OCI-LY7 (cell line): Measurements from ENCODE around the gene OR13C4. TPM values are rescaled to one million over a fixed set of nuclear protein-coding genes. Genes with fewer than 3 reads are reported as not detected.

Source experiments
- BruUV-seq: library from RNA; stranded (reverse); fragments of 400-500 nt; replicated peaks from 2 replicates; lab custom pipeline; 2021; lab: Mats Ljungman, UMichigan
- CTCF ChIA-PET: fragments of 300-600 bp; sonication (Branson Sonifier 250); formaldehyde crosslinking; loops from one replicate; lab custom pipeline; 2022; ENCODE audit warnings: antibody characterized with exemption; ENCODE audit not compliant: unreplicated experiment; lab: Charles Lee
- POLR2A ChIA-PET: fragments of 300-600 bp; sonication (Branson Sonifier 250); formaldehyde crosslinking; loops from one replicate; lab custom pipeline; 2022; ENCODE audit warnings: antibody characterized with exemption; lab: Charles Lee
- DNase-seq: peaks from one replicate; pipeline ENCODE4 v3.0.0-alpha.2; 2015; ENCODE audit warnings: low spot score
- H2AFZ ChIP-seq: fragments of 200-600 bp; sonication (generic), shearing (Covaris generic); 2 replicates; pipeline ENCODE4 v1.6.1; 2014; ENCODE audit warnings: mild to moderate bottlenecking, antibody characterized with exemption, low read length, moderate library complexity
- H3K27ac ChIP-seq: fragments of 200-600 bp; sonication (generic); 2 replicates; pipeline ENCODE4 v1.5.1; 2014; ENCODE audit warnings: mixed run types, low read depth, mild to moderate bottlenecking, moderate library complexity, low read length, inconsistent platforms; ENCODE audit not compliant: poor library complexity, severe bottlenecking
- H3K36me3 ChIP-seq: fragments of 200-600 bp; sonication (generic); 2 replicates; pipeline ENCODE4 v1.6.1; 2014; ENCODE audit warnings: mild to moderate bottlenecking, antibody characterized with exemption, low read length, moderate library complexity, mixed read lengths; ENCODE audit not compliant: insufficient read depth
- H3K4me1 ChIP-seq: fragments of 200-600 bp; sonication (generic); 2 replicates; pipeline ENCODE4 v1.5.1; 2014; ENCODE audit warnings: mild to moderate bottlenecking, low read length; ENCODE audit not compliant: insufficient read depth, poor library complexity, severe bottlenecking
- H3K4me2 ChIP-seq: fragments of 200-600 bp; sonication (generic); 2 replicates; pipeline ENCODE4 v1.6.1; 2014; ENCODE audit warnings: mild to moderate bottlenecking, low read length
- H3K4me3 ChIP-seq: fragments of 200-600 bp; sonication (generic); 2 replicates; pipeline ENCODE4 v1.5.1; 2014; ENCODE audit warnings: mild to moderate bottlenecking, low read depth, low read length; ENCODE audit not compliant: poor library complexity, severe bottlenecking
- H3K79me2 ChIP-seq: fragments of 200-600 bp; sonication (generic); 2 replicates; pipeline ENCODE4 v1.6.1; 2016; ENCODE audit warnings: low read depth, mild to moderate bottlenecking, low read length, moderate library complexity, mixed read lengths; ENCODE audit not compliant: insufficient read depth
- H3K9me2 ChIP-seq: fragments of 200-600 bp; sonication (generic); 2 replicates; pipeline ENCODE4 v1.6.1; 2016; ENCODE audit warnings: mild to moderate bottlenecking, low read length, mixed read lengths; ENCODE audit not compliant: insufficient read depth
- H3K9me3 ChIP-seq: fragments of 200-600 bp; sonication (generic); 2 replicates; pipeline ENCODE4 v1.6.1; 2014; ENCODE audit warnings: mild to moderate bottlenecking, mixed run types, low read length, mixed read lengths
- H4K20me1 ChIP-seq: fragments of 200-600 bp; sonication (generic); 2 replicates; pipeline ENCODE4 v1.6.1; 2014; ENCODE audit warnings: mild to moderate bottlenecking, antibody characterized with exemption, low read length, moderate library complexity, mixed read lengths; ENCODE audit not compliant: insufficient read depth
- CTCF ChIP-seq: fragments of 200-600 bp; sonication (generic); conservative IDR thresholded peaks from 2 replicates; pipeline ENCODE4 v1.5.1; 2014; ENCODE audit warnings: mild to moderate bottlenecking, antibody characterized with exemption, low read length, moderate library complexity, mixed read lengths
- EZH2phosphoT487 ChIP-seq: fragments of 200-600 bp; sonication (generic); IDR thresholded peaks from 2 replicates; pipeline ENCODE4 v1.6.1; 2018; ENCODE audit warnings: low read depth, borderline replicate concordance, mild to moderate bottlenecking, mixed run types, antibody characterized with exemption, low read length, moderate library complexity, mixed read lengths
- intact Hi-C: fragments of 100-400 bp; cut with micrococcal nuclease; formaldehyde crosslinking; loops from one replicate; pipeline ENCODE4 v1.10.0; 2022; ENCODE audit not compliant: unreplicated experiment
- total RNA-seq, 2 experiments: library from RNA; depleted of rRNA in 1 of 2; stranded (reverse); fragments of >200 nt in 1 of 2; shearing (Covaris generic) in 1 of 2; gene quantifications; 2 replicates each; pipeline ENCODE4 v1.2.3, GENCODE V29; 2014 to 2022

The OR13C4 gene
- total RNA-seq, 2 experiments from 2014 or later = not detected

GRCh38 chr9:104568868-104569267, 41.9 kb upstream of the OR13C4 start, which contains the start of gene OR13C8:
Gene OR13C8, plus strand, starts transcription at chr9:104569168. Its CDS starts 0 bp downstream, at chr9:104569168.
- H3K36me3 ChIP-seq = no peaks in the 10 kb centered on the region
- no peak within 1 kb of the TSS for H3K27ac ChIP-seq
- H3K4me1 ChIP-seq = no peaks in the 10 kb centered on the region
- H3K4me2 ChIP-seq = no peak within 1 kb of the TSS
- H3K4me3 ChIP-seq = no peak within 1 kb of the TSS
- no peaks in the 10 kb centered on the region for H4K20me1 ChIP-seq
- no peak for TF ChIP-seq CTCF
- no peak for TF ChIP-seq EZH2phosphoT487
- POLR2A ChIA-PET = no interaction called here
- intact Hi-C loops = no loop called here
- no peaks in the 10 kb centered on the region for H3K9me2 ChIP-seq
- H3K9me3 ChIP-seq = no peaks in the 10 kb centered on the region
- DNase-seq = no peak
- CTCF ChIA-PET = no interaction called here
- BruUV-seq = no TSS peak
- no peak within 1 kb of the TSS for H2AFZ ChIP-seq
- H3K79me2 ChIP-seq = no peaks in the 10 kb centered on the region

- TF ChIP-seq CTCF (no peak), EZH2phosphoT487 (no peak)
- no peak overlapping the region for H3K27ac ChIP-seq
- no TSS peak for BruUV-seq
- no peaks in the 10 kb centered on the region for H3K79me2 ChIP-seq
- no peaks in the 10 kb centered on the region for H4K20me1 ChIP-seq
- H3K9me3 ChIP-seq = no peaks in the 10 kb centered on the region
- no peak overlapping the region for H3K4me2 ChIP-seq
- DNase-seq = no peak
- no peak overlapping the region for H2AFZ ChIP-seq
- ChIA-PET CTCF (no interaction called here), POLR2A (no interaction called here)
- H3K4me3 ChIP-seq = no peak overlapping the region
- intact Hi-C loops = no loop called here
- no peaks in the 10 kb centered on the region for H3K36me3 ChIP-seq
- no peaks in the 10 kb centered on the region for H3K4me1 ChIP-seq
- no peaks in the 10 kb centered on the region for H3K9me2 ChIP-seq
Measured at GRCh38 chr9:104564358-104564757, 37.3 kb upstream of the OR13C4 start.

GRCh38 chr9:104556830-104557634, 30.0 kb upstream of the OR13C4 start:
- TF ChIP-seq EZH2phosphoT487 (no peak), CTCF (no peak)
- no peaks in the 10 kb centered on the region for H4K20me1 ChIP-seq
- no TSS peak for BruUV-seq
- no peak overlapping the region for H3K27ac ChIP-seq
- H3K4me2 ChIP-seq = no peak overlapping the region
- H3K9me3 ChIP-seq = no peaks in the 10 kb centered on the region
- intact Hi-C loops = no loop called here
- ChIA-PET CTCF (no interaction called here), POLR2A (no interaction called here)
- H3K79me2 ChIP-seq = no peaks in the 10 kb centered on the region
- H3K36me3 ChIP-seq = no peaks in the 10 kb centered on the region
- peak; percentile 6 for DNase-seq
- H3K4me1 ChIP-seq = no peaks in the 10 kb centered on the region
- no peak overlapping the region for H2AFZ ChIP-seq
- no peaks in the 10 kb centered on the region for H3K9me2 ChIP-seq
- H3K4me3 ChIP-seq = no peak overlapping the region
